Glomerular visceral epithelial cell (primary cell): ENCODE data around the gene VTI1A.

Source experiments
- DNase-seq: peaks from one replicate; pipeline ENCODE4 v3.0.0-alpha.2; 2016; ENCODE audit errors: extremely low spot score

Gene VTI1A

DNA sequence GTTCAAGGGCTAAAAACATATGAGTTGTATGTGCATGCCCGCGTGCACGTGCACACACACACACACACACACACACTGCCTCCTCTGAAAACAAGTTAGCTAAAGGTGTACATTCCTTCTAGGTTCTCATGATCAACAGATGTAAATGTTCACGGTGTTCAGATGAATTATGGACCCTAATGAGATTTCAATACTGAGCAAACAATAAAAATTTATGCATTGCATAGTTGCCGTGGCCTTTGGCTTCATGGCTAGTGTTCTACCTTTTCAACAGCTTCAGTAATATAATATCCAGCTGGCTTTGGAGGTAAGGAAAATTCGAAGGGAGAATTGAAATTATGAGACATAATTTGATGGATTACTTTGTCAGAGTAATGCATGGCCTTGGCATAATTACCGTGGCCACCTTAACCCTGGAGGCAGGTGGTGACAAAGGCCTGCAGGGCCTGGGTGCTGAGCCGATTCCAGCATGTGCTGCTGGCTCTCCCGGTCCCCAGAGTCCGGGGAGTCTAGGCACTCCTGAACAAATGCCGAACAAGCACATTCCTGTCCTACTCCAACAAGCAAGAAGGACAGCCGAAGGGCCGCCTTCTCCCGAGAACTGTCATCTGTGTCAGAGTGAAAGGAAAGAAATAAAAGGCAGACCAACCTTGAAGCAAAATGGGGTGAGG is 336.5 kb downstream of the VTI1A start:
- no peak for DNase-seq

DNA sequence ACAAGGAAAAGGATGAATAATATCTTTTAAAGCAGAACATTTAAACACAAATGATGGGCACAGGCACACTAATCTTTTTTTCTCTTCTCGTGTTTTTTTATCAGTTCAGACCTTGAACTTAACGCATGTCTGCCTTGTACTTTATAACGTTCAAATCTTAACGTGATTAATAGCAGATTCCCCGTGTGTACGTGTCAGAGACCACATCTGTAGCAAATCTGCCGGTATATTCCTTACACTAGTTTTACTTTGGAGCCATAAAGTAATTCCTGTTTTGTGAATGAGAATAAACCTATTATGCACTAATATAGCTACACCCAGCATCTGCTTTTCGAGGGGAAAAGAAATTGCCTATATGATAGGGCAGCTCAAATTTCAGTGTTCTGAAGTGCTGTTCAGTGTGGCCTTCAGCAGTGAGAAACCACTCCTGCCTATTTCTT is 337.0 kb downstream of the VTI1A start:
- no peak for DNase-seq

DNA sequence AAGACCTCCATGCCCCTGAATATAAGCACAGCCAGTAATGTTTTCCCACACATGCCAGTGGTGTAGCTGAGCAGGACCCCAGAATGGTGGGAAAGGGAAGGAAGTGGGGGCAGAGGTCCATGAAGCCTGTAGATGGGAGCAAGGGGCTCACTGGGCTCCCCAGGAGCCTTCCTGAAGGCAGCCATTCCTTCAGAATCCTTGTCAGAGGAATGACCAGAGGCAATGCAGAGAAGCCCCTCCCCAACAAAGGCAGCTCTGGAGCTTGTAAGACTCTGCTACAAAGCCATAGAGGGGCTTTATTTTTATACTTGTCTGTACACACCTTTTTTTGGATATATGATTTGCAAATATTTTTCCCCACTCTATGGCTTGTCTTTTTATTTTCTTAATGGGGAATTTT is 338.1 kb downstream of the VTI1A start:
- DNase-seq, result no peak

DNA sequence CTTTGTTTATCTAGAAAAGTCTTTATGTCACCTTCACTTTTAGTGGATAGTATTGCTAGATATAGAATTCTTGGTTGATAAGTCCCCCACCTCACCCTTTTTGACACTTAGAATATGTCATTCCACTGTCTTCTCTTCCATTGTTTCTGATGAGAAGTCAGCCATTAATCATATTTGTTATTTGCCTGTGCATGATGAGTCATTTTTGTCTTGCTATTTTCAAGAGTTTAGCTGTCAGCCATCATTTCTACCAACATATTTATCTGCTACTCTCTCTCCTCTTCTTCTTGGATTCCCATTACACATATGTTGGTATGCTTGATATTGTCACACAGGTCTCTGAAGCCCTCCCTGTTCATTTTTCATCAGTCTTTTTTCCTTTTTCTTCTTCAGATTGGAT is 342.2 kb downstream of the VTI1A start:
- no peak for DNase-seq

DNA sequence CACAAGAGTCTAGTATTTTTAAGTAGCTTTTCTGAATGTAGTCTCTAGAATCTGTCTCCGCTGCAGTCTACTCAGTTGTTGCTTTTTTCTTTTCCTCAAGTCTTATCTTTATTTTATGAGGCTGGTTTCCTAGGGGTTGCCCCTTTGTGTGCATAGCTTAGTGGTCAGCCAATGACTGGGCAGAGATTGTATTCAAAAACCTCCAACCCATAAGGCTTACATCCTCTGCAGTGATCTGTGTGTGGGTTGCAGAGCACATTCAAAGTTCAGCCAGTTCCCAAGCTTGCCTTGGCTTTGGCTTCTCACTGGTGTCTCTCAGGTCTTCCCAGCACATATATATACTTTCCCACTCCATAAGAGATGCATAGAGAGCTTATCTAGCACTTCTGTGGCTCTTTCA is 343.0 kb downstream of the VTI1A start:
- DNase-seq, result no peak

DNA sequence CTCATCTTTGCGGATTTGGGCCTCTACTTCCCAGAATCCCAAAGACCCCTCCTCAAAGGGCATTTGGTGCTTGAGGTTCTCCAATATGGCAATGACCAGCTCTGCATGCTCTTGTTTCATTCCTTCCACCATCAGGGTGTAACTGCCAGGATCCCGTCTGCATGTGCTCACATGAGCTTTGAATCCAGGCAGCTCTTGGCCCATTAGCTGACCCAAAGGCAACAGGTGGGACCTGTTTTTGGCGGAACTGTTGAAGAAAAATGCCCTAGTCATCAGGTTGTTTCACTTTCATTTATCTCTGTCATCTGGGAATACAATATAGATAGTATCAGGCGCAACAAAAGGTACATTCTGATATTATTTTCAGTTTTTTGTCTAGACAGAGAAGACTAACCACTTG is 343.9 kb downstream of the VTI1A start:
- no peak for DNase-seq

DNA sequence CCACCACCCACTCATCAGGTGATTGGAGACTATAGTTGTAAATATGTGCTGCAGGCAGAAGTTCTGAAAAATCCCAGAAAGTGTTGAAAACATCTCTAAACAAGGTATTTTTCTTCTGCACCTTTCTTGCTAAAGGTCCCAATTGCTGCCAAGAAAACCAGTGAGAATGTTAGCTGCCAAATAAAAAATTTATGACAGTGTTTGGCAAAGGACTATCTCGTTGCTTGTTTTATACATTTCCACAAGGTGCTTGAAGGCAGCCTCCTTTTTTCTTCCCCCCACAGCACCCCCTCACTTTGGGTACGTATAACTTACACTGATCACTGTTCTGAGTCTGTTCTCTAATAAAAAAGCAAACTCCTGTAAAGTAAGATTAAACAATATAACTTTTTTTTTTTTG is 344.4 kb downstream of the VTI1A start:
- DNase-seq, result no peak

DNA sequence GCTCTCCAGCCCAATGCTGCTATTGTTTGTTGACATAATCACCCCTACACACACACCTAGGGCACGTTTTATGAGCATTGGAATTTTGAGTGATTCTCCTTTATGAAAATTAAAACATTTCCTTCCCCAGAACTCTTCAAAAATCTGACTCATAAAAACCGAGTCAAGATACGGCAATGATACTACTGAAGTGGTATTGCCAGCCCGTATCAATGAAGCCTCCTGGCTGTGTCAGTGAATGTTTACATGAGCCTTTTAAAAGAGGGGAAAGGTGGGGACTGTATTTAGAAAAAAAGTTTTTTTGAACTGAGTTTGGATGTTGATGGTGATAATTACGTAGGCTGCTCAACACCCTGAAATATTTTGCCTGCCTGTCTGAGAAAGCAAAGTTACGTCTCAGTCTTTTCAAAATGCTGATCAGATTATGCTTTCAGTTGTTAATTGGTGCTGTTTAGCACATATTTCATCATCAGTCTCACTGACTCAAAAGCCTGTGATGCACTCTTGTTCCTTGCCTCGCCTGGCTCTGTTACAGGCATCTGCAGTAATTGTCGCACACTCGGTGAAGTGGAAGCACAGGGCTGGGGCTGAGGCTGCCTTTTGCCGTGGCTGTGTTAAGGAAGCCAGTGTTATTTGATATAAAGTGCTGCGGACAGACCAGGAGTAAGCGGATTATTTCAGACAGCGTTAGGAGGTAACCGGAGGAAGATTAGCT is 345.6 kb downstream of the VTI1A start:
- DNase-seq, result no peak

DNA sequence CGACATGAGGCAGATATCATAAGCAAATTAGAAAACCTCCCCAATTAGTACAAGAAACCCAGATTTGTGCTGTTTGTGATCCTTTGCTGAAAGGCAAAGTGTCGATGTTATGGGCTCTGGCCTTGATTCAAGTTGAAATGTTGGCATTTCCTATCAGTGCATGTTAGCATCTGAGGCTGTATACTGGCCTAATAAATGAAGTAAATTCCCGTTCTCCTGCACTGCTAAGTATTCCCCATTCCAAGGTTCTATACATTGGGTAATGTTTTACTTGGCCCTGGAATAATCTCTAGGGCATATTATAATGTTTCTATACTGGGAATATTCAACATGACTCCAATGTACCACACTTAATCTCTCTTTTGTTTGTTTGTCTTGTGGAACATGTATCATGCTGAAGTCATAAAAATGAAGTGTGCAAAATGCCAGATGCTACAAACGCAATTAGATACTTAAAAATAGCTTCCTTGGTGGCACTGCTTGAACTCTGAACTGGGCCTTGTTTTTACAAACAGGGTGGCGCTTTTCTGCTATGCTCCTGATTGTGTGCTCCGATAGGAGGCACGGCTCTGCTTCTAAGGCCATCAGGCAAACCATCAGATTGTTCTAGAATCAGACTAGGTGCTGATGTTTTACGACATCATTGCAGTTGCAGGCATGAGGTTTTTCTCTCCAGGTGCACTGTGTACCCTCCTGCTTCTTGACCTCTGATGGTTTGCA is 346.3 kb downstream of the VTI1A start:
- DNase-seq, result no peak

DNA sequence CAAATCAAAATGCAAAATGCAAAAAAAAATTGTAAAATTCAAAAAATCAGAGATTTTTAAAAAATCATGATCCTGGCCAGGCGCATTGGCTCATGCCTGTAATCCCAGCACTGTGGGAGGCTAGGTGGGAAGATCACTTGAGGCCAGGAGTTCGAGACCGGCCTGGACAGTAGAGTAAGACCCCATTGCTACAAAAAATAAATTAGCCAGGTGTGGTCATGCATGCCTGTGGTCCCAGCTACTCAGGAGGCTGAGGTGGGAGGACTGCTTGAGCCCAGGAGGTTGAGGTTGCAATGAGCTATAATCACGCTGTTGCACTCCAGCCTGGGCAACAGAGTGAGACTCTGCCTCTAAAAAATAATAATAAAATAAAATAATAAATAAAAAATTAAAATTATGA is 347.2 kb downstream of the VTI1A start:
- DNase-seq, result no peak

DNA sequence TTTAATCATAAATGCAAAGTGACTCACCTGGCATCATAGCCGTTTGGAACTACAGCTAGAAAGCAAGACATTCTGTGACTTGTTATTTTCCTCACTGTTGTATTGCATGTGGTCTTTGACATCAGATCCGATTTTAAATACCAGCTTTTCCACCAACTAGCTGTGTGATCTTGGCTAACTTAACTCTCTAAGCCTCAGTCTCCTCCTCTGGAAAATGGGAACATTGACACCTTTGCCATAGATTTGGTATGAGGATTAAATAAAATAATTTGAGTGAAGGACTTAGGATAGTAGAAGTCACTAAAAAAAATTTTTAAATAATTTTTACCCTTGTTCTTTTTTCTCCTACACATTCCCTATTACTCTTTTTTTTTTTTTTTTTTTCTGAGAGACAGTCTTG is 348.1 kb downstream of the VTI1A start:
- no peak for DNase-seq

DNA sequence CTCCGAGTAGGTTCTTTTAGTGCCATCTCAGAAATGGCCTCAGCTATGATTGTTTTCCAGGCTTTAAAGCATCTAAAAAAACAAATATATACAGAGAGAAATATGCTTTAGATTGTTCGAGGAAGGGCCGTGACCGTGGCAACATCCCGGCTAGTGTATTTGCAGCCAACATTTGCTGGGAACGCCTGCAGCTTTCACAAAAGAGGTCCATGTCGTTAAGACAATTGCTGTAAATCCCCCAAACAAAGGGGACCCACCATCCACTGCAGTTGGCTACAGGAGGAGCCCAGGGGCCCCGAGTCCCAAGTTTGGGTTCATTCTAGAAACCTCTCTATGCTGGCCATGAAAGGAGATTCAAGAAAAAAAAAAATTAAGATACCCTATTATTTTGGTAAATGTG is 350.2 kb downstream of the VTI1A start:
- DNase-seq, result no peak

DNA sequence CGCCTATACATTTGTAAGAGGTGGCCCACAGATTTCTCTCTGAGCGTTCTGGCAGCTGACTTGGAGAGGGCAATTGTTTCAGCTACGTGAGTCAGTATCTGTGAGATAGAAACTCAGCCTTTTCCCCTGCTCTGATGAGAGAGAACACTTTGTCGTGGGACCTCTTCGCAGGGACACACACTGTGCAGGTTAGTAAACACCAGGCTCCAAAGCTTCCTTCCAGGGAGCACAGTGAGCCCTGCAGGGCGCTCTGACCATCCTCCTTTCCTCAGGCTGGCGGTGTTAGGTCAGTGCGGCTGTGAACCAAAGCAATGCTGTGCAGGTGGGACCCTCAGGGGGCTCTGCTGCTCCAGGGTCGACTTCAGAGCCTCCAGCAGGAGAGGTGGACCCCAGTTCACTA is 350.8 kb downstream of the VTI1A start:
- DNase-seq, result no peak

DNA sequence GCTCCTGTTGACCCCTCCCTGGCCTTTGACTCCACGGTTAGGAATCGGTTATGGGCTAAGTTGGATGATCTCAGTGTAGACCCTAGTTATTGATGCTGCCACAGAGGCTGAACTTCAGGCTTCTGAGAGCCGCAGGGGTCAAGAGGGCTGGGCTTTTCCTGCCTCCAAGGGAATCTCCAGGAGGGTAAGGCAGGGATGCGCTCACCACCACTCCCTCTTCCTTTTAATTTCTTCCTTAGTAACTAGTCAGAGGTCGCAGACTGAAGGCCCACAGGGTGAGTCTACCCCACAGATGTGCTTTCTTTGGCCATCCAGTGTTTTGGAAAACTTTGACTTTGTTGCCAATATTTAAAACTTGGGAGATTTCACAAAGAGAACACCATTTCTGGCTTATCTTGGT is 352.0 kb downstream of the VTI1A start:
- DNase-seq, result no peak

DNA sequence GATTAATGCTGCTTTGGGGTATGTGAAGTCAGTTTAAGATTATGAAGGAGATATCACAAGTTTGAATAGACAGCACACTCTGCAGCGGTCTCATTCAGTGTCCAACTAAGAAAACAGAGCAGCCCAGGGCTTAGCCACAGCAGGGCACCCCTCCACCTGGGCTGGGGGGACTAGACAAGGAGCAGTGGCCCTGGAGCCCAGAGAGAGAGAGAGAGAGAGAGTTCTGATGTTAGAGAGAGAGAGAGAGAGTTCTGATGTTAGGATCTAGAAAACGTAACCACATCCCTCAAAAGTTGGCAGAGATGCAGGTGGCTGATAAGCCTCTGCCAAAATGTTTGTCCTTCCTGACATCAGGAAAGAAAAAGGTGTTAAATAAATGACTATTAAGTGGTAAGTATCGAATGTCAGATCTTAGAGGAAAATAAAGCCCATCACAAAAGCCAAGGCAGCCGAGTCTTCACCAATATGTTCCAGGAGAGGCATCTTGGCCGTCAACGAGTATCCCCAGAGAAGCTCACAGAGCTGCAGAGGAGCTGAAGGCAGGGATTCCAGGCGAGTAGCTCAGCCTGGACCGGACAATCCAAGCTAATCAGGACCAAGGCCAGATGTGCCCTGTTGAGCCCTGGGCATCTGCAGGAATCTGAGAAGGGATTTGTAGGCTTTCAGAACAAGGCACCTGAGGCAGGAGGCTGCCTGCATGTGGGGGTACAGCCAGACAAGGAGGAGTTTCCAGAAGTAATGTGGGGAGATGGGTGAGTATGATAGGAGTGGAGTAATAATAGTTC is 352.9 kb downstream of the VTI1A start:
- DNase-seq, result no peak

DNA sequence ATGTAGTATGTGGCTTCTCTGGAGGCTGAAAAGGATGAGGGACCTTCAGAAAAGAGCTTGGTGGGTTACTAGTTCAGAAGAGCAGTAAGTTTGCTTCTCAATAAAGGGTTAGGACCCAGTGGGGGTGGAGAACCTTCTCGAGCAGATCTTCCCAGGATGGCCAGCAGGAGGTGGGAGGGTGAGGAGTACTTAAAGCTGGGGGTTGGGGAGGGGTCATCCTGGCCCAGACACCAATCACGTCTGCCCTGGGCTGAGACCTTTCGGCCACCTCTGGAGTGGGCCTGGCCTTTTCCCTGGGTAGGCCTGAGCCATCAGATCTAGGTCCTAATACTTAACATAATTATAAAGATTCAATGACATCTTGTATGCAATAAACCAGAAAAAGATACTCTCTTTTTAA is 354.0 kb downstream of the VTI1A start:
- no peak for DNase-seq

DNA sequence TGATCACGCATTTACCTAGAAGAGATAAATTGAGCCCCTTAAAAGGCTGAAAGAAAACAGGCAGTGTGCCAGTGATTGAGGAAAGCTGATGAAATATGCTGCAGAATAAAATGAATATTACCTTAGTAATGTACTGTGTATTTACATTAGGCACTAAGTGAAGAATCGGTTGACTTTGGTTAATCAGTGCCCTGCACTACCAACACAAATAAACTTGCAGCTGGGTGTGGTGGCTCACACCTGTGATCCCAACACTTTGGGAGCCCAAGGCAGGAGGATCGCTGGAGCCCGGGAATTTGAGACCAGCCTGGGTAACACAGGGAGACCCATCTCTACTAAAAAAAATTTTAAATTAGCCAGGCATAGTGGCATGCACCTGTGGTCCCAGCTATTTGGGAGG is 354.7 kb downstream of the VTI1A start:
- DNase-seq, result no peak

DNA sequence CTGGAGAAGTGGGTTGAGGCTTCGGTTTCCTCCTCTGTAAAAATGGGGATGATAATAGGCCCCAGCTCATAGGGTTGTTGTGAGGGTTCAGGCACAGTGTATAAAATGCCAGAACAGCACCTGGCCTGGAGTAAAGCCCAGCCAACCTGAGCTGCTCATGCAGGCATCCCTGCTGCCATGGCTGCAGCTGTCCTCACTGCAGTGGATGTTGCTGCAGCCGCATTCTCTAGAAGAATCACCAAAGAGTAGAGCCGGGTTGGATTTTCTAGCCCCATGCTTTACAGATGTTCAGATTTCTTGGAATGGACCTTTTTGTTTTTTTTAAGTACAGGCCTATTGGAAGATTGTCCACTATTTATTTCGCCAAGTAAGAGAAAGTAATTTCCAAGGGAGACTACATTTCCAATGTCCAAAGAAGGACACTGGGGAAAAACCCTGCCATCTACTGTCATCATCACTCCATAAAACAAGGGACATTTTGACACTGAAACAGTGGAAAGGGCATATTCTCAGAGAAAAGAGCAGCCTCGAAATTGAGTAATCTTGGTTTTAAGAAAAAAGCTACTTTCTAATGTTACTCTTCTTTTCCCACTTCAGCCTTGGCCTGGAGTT is 355.5 kb downstream of the VTI1A start:
- DNase-seq, result no peak

DNA sequence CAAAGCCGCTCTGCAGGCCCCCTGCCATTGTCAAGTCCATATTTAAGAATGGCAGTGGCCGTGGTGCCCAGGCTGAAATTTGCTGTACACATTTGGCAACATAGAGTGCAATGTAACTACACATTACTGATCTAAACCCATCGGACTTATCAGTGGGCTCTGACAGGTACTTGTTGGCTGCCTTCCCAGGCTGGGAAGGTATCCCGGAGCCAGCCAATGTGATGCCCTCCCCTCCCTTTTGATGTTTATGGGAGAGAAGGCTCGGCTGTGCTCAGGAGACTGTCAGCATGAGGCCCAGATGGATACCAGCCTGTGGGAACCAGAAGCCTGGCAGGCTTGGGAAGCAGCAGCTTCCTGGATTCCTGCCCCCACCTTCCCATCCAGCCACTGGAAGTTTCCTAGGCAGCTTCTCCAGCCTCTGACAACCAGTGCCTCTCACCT is 357.0 kb downstream of the VTI1A start:
- no peak for DNase-seq

DNA sequence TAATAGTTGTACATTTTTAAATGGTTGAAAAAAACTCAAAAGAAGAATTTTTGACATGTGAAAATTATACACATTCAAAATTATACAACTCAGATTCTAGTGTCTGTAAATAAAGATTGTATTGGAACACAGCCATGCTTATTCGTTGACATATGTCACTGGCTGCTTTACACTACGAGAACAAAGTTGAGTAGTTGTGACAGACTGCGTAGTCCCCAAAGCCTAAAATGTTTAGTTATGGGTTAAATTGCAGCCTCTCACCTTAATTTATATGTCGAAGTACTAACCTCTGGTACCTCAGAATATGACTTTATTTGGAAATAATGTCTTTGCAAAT is 358.2 kb downstream of the VTI1A start:
- DNase-seq, result no peak

DNA sequence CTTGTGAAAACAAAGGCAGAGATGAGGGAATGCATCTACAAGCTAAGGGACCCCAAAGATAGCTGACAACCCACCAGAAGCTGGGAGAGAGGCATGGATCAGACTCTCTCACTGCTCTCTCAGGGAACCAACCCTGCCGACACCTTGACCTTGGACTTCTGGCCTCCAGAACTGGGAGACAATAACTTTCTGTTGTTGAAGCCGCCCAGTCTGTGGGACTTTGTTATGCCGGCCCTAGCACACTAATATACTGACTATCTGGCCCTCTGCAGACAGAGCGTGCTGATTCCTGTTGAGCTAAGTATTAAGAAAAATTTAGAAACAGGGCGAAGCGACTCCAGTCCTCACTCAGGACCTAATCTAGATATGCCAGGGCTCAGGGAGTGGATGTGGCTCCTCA is 358.7 kb downstream of the VTI1A start:
- DNase-seq, result no peak

DNA sequence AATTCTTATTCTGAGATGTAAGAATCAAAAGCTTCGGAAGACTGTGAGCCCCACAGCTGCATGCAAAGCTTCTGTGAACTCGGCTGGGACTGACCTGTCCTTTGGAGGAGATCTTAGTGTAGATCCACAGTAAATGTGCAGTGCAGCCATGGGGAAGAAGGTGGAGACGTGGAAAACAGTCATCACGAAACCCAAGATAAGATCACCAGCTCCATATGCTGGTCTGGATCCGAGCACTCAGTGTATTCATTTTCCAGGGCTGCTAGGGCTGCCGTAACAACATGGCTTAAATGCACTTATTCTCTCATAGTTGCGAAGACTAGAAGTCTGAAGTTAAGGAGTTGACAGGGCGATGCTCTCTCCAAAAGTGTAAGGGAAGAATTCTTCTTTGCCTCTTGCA is 360.0 kb downstream of the VTI1A start:
- DNase-seq, result no peak
